Dedifferentiated amniotic fluid mesenchymal stem cell (primary cell): Measurements from ENCODE around the gene OR5W2.
"Not testable (repeated sequence)": the region's sequence is repeated elsewhere in the genome, so short reads cannot be mapped to it uniquely, and the experiment has no call there.

Experiments used
- DNase-seq: peaks from one replicate; pipeline ENCODE4 v3.0.0-alpha.2; 2016; ENCODE audit errors: extremely low spot score

Gene OR5W2

DNA sequence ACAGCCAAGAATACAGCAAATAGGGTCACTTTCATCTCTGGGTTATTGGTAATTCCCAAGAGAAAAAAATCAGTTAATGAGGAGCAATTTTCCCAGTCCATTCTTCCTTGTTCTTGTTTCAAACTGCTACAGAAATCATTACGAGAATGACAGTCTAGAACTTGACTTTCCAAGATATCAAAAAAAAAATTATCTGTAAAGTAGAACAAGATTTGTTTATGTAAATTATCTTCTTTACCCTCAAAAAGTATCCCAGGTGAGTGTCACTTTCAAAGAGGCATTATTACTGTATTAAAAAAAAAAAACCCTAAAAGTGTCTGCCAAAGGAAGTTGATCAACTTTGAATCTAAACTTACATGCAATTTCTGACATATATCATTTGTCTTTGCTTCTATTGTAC, at the start of gene OR5W2:
Gene OR5W2, minus strand, starts transcription at position 101 of the 400 bp plus-strand sequence. Its CDS starts 0 bp downstream, at position 101.
- DNase-seq: no peak

DNA sequence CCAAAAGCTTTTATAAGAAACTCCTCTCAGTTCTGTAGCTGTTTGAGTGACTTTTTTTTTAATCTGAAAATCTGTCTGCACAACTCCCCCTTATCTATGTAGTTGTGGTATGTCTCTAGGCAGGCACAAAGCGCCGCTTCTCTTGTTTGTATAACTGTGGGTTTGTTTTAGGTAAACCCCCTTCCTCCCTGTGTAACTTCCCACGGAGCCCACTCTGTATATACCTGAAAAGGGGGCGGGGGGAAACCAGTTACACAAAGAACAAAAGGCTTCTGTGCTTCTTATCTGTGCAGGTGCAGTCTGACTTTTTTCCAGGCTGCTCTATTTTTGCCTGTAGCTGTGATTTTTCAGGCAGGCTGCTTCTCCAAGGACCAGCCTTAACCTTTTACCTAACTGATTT, 42.1 kb upstream of the OR5W2 start:
- DNase-seq: no peak

DNA sequence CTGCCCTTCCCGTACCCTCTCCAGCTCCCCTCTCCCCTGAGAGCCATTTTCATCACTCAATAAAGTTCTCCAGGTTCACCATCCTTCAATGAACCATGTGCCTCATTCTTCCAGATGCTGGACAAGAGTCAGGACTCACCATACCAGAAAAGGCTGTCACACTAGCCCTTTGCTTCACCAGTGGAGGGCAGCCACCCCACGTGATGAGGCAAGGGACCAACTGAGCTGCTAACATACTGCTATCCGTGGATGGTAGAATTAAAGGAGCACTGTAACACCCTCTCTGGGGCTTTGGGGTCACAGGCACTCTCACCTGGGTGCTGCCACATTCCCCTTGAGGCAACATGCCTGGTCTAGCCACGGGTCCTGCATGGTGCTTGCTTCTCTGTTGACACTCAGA, 34.9 kb upstream of the OR5W2 start:
- no peak for DNase-seq

DNA sequence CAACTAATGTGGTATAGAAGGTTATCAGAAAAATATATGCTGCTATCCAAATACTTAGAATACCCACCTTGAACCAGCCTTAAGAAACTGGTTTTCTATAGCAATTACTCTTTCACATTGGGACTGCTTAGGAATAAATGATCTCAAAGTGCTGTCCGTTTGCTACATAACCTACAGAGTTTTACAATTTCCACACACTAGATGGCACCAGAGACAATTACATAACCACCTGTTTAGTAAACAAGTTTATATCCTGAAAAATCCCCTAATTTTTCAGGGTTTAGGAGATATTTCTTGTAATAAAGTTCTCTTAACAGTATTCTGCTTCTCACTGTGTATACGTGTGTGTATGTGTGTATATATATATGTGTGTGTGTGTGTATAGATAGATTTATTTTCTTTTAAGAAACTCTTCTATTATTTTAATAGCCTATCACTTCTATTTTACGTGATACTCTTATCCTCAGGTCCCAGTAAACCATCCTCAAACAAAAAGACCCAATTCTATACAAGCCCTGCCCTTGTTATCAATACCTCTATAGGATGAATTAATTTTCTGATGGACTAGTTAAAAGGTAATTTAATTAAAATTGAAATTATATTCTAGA, 28.5 kb upstream of the OR5W2 start:
- peak; percentile 37 for DNase-seq

DNA sequence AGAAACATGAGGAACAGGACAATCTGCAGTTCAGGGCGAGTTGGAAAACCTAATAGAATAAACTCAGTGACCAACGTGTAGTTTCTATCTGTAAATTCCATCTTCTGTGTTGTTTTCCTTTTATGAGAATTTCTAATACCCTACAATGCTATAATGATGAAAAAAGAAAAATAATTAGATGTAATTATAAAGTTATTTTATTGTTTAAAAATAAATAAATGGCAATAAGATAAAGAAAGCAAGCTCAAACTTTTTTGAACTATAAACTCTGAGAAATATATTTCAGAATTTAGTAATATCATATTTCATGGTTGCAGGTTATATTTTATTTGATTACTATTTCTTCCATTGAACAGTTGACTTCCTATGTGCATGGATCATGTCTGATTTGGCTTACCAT, 21.9 kb upstream of the OR5W2 start, which contains the start of gene OR5I1:
Gene OR5I1, minus strand, starts transcription at position 101 of the 400 bp plus-strand sequence. Its CDS starts 0 bp downstream, at position 101.
- DNase-seq: no peak

DNA sequence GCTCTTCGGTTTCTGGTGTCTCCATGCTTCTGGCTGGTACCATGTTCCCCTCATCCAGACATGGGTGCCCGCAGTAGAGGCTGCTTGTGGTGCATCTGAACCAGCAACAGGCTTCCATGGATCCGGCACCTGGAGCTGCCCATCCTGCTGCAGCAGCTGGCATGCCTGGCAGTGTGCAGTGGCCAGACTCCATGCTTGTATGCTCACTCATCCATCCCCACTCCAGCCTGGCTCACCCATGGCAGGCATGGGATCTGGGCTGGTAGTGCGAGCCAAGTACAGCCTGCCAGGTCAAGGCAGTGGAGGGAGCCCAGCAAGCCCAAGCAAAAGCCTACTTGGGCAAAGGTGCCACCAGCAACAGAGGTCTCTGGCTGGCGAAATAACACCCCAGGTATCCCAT, 6.2 kb upstream of the OR5W2 start:
- no peak for DNase-seq

DNA sequence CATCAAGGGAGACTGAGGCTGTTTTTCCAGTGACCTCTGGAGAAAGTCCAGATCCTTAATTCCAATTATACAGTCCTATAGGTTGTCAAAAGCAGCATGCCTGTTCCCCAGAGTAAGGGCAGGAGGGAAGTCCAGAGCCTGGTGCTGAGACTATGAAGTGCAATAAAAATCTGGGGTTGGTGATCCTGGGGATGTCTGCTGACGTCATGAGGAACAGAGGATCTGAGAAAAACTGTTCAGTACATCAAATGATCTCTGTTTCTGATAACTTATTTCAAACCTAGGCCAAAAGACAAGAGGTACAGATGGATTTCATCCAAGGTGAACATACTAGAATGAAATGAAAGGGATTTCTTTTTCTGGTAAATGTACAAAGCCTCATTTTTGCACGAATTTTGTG, 12.1 kb downstream of the OR5W2 start:
- no peak for DNase-seq

DNA sequence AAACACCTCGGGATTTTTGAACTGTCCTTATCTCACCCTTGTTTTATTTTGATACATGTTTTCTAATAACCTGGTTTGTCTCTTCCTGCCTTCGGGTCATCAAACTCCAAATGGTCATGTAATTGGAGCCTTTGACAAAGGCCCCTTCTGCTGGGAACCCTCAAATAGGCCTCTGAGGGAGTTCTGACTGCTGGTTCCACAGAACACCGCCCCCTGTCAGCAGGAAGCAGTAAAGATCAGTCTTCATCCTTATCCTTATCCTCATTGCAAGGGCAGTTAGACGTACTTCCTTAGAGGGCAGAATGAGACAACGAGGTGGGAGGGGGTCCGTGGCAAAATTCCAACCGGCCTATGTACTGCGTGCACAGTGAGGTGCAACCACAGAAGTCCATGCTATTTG, 19.2 kb downstream of the OR5W2 start:
- DNase-seq: no peak

DNA sequence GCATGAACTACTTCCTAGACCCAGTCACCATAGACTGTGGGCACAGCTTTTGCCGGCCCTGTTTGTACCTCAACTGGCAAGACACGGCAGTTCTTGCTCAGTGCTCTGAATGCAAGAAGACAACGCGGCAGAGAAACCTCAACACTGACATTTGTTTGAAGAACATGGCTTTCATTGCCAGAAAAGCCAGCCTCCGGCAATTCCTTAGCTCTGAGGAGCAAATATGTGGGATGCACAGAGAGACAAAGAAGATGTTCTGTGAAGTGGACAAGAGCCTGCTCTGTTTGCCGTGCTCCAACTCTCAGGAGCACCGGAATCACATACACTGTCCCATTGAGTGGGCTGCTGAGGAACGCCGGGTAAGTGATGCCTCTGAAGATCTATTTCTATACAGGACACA, 28.9 kb downstream of the OR5W2 start:
- DNase-seq: not testable (repeated sequence)

DNA sequence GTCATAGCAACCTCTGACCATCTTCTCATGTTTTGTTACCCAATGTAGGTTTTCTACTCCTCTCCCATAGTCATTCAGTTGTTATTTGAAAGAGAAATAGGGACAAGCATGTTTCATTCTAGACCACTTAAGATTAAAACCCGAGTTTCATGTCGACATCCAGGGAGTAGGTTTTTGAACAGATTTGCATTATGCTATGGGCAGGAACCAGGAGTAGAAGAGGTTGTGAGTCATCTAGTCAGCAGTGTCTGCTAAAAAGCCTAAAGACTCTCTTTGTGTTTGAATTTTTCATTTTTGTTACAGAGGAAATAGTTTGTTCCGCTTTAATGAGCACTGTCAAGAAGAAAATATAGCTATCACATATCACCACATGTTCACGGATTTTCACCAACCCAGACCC, 29.4 kb downstream of the OR5W2 start:
- not testable (repeated sequence) for DNase-seq

DNA sequence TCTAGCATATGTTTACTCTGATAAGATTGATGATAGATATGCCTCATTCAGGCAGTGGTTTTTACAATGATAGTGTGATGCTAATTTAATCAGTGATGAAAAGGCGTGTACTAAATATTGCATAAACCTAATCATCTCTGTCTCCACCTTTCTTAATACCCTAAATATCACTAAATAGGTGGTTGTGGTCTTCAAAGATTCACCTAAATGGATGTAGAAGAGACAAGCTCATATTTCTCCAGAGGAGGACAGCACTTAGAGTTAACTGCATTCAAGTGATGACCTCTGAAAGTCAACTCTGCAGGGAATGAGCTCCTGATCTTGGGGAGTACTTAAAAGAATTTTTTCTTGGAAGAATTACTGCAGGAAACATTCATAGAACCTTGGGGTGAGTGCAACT, 31.4 kb downstream of the OR5W2 start, which contains the start of gene TRIM51:
Gene TRIM51, plus strand, starts transcription at position 301 of the 400 bp plus-strand sequence. CDS start 2,132 bp downstream, outside the sequence.
- DNase-seq: not testable (repeated sequence)

DNA sequence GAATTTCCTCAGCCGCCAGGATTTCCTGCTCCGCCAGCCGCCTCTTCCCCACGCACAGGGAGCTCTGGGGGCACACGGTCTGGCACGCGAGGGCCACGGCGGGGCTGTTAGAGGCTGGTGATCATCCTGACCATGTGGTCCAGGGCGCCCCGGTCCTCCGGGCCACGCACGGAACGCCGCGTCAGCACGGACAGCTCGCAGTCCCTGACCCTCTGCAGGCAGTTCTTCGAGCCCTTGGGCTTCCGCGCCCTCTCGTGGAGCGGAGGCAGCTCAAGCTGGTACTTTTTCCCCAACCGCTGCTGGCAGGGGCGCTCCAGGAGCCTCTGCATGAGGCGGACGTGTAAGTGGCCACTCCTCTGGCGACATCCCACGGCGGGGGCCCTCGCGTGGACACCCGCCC, 41.2 kb downstream of the OR5W2 start:
- DNase-seq: not testable (repeated sequence)

DNA sequence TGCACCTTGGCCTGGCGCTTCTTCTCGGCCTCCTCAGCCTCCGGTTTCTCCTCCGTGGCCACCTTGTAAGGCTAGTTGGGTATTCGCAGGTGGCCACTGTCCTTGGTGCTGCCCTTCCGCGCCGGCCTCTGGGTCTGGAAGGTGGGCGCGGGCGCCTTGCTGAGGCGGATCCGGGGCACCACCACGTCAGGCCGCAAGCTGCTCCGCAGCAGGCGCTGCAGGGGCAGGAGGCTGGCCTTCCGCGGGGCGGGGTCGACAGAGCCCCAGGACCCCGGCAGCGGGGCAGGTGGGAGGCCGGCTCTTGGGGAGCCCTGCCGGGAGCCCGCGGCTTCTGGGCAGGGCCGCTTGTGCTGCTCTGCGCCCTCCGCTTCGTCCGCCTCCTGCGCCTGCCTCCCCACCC, 41.7 kb downstream of the OR5W2 start:
- not testable (repeated sequence) for DNase-seq

DNA sequence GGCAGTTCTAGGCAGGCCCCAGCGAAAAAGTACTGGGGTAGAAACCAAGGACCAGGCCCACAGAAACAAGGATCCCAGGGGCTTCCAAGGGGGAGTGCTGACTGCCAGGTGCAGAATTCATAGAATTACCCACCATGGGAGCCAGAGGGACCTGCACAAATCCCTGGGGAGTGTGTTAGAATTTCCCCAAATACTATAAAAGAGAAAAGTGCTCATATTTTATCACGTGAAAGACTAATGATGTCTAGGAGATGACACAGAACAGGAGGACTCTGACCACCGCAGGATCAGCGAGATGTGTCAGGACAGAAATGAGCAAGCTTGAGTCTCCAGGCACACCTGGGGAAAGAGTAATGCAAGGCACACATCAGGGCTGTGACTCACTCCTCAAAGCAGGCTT, 47.0 kb downstream of the OR5W2 start:
- not testable (repeated sequence) for DNase-seq
